Measurements from ENCODE around the gene MAP3K2. TPM values are rescaled to one million over a fixed set of nuclear protein-coding genes. Genes with fewer than 3 reads are reported as not detected.

Gene MAP3K2
- total RNA-seq, 1 experiment from 2014 or later: 36.0 TPM

GRCh38 chr2:127347734-127348392, 39.9 kb downstream of the MAP3K2 start:
- Histone ChIP-seq H2AFZ (ENCODE audit: low read length) (no peak overlapping the region), H3K36me3 (ENCODE audit: insufficient read depth, low read length) (no peaks in the 10 kb centered on the region), H3K4me1 (ENCODE audit: low read length) (peaks cover 66% of the 10 kb centered on the region), H3K4me2 (ENCODE audit: low read depth, low read length, poor library complexity, severe bottlenecking) (peak overlapping the region; percentile 54), H3K27me3 (ENCODE audit: low read length) (no peaks in the 10 kb centered on the region), H4K20me1 (ENCODE audit: insufficient read depth, low read depth, low read length) (no peaks in the 10 kb centered on the region), H3K4me3 (ENCODE audit: low read length) (no peak overlapping the region), H3K9ac (ENCODE audit: low read length) (no peak overlapping the region), H3K9me3 (ENCODE audit: low read length) (no peaks in the 10 kb centered on the region), H3K9me2 (replicated peaks; ENCODE audit: insufficient read depth, low read length) (no peaks in the 10 kb centered on the region), H3K27ac (ENCODE audit: low read length) (peak overlapping the region; percentile 55; the same call in 1 of the 2 replicates), H3K79me2 (ENCODE audit: low read length) (peaks cover 97% of the 10 kb centered on the region)
- no peak for DNase-seq

- Histone ChIP-seq H3K4me3 (ENCODE audit: low read length) (no peak overlapping the region), H3K4me1 (ENCODE audit: low read length) (peaks cover 73% of the 10 kb centered on the region), H3K27me3 (ENCODE audit: low read length) (no peaks in the 10 kb centered on the region), H3K36me3 (ENCODE audit: insufficient read depth, low read length) (no peaks in the 10 kb centered on the region), H2AFZ (ENCODE audit: low read length) (no peak overlapping the region), H3K9me2 (replicated peaks; ENCODE audit: insufficient read depth, low read length) (no peaks in the 10 kb centered on the region), H3K27ac (ENCODE audit: low read length) (no peak overlapping the region), H3K9me3 (ENCODE audit: low read length) (no peaks in the 10 kb centered on the region), H4K20me1 (ENCODE audit: insufficient read depth, low read depth, low read length) (no peaks in the 10 kb centered on the region), H3K4me2 (ENCODE audit: low read depth, low read length, poor library complexity, severe bottlenecking) (no peak overlapping the region), H3K79me2 (ENCODE audit: low read length) (peaks cover 97% of the 10 kb centered on the region), H3K9ac (ENCODE audit: low read length) (no peak overlapping the region)
- DNase-seq: no peak
These were observed 40.8 kb downstream of the MAP3K2 start for GRCh38 chr2:127347015-127347414.

- no peak overlapping the region for H3K4me2 ChIP-seq (ENCODE audit: low read depth, low read length, poor library complexity, severe bottlenecking)
- no peak overlapping the region for H3K4me3 ChIP-seq (ENCODE audit: low read length)
- peak overlapping the region; percentile 8; the same call in 1 of the 2 replicates for H3K27ac ChIP-seq (ENCODE audit: low read length)
- H4K20me1 ChIP-seq (ENCODE audit: insufficient read depth, low read depth, low read length): no peaks in the 10 kb centered on the region
- H3K36me3 ChIP-seq (ENCODE audit: insufficient read depth, low read length): peaks cover 3% of the 10 kb centered on the region; the same call in 1 of the 2 replicates
- no peak overlapping the region for H2AFZ ChIP-seq (ENCODE audit: low read length)
- no peak for DNase-seq
- H3K9me3 ChIP-seq (ENCODE audit: low read length): no peaks in the 10 kb centered on the region
- no peaks in the 10 kb centered on the region for H3K9me2 ChIP-seq (replicated peaks; ENCODE audit: insufficient read depth, low read length)
- H3K27me3 ChIP-seq (ENCODE audit: low read length): no peaks in the 10 kb centered on the region
- peaks cover 49% of the 10 kb centered on the region for H3K4me1 ChIP-seq (ENCODE audit: low read length)
- H3K79me2 ChIP-seq (ENCODE audit: low read length): peaks cover 74% of the 10 kb centered on the region
- no peak overlapping the region for H3K9ac ChIP-seq (ENCODE audit: low read length)
These were observed 44.5 kb downstream of the MAP3K2 start for GRCh38 chr2:127343277-127343676.

GRCh38 chr2:127342101-127342500, 45.7 kb downstream of the MAP3K2 start:
- no peaks in the 10 kb centered on the region for H3K27me3 ChIP-seq (ENCODE audit: low read length)
- no peaks in the 10 kb centered on the region for H3K9me2 ChIP-seq (replicated peaks; ENCODE audit: insufficient read depth, low read length)
- H3K9ac ChIP-seq (ENCODE audit: low read length): no peak overlapping the region
- H3K27ac ChIP-seq (ENCODE audit: low read length): peak overlapping the region; percentile 8
- H3K4me2 ChIP-seq (ENCODE audit: low read depth, low read length, poor library complexity, severe bottlenecking): no peak overlapping the region
- no peak overlapping the region for H2AFZ ChIP-seq (ENCODE audit: low read length)
- peaks cover 41% of the 10 kb centered on the region for H3K4me1 ChIP-seq (ENCODE audit: low read length)
- peak; percentile 56 for DNase-seq
- peaks cover 11% of the 10 kb centered on the region; the same call in 1 of the 2 replicates for H3K36me3 ChIP-seq (ENCODE audit: insufficient read depth, low read length)
- H3K4me3 ChIP-seq (ENCODE audit: low read length): no peak overlapping the region
- H4K20me1 ChIP-seq (ENCODE audit: insufficient read depth, low read depth, low read length): no peaks in the 10 kb centered on the region
- H3K9me3 ChIP-seq (ENCODE audit: low read length): no peaks in the 10 kb centered on the region
- H3K79me2 ChIP-seq (ENCODE audit: low read length): peaks cover 72% of the 10 kb centered on the region

GRCh38 chr2:127332335-127332734, 55.4 kb downstream of the MAP3K2 start:
- Histone ChIP-seq H3K27me3 (ENCODE audit: low read length) (no peaks in the 10 kb centered on the region), H3K36me3 (ENCODE audit: insufficient read depth, low read length) (peaks cover 4% of the 10 kb centered on the region; the same call in 1 of the 2 replicates), H3K79me2 (ENCODE audit: low read length) (peaks cover 21% of the 10 kb centered on the region), H3K9me2 (replicated peaks; ENCODE audit: insufficient read depth, low read length) (no peaks in the 10 kb centered on the region), H3K27ac (ENCODE audit: low read length) (no peak overlapping the region), H3K9me3 (ENCODE audit: low read length) (no peaks in the 10 kb centered on the region), H3K4me2 (ENCODE audit: low read depth, low read length, poor library complexity, severe bottlenecking) (no peak overlapping the region), H4K20me1 (ENCODE audit: insufficient read depth, low read depth, low read length) (no peaks in the 10 kb centered on the region), H3K9ac (ENCODE audit: low read length) (no peak overlapping the region), H2AFZ (ENCODE audit: low read length) (no peak overlapping the region), H3K4me3 (ENCODE audit: low read length) (no peak overlapping the region), H3K4me1 (ENCODE audit: low read length) (peaks cover 17% of the 10 kb centered on the region)
- DNase-seq: no peak

- no peaks in the 10 kb centered on the region for H3K9me2 ChIP-seq (replicated peaks; ENCODE audit: insufficient read depth, low read length)
- DNase-seq: no peak
- H3K27me3 ChIP-seq (ENCODE audit: low read length): no peaks in the 10 kb centered on the region
- H4K20me1 ChIP-seq (ENCODE audit: insufficient read depth, low read depth, low read length): no peaks in the 10 kb centered on the region
- no peak overlapping the region for H3K9ac ChIP-seq (ENCODE audit: low read length)
- peaks cover 11% of the 10 kb centered on the region for H3K79me2 ChIP-seq (ENCODE audit: low read length)
- no peaks in the 10 kb centered on the region for H3K9me3 ChIP-seq (ENCODE audit: low read length)
- H3K4me2 ChIP-seq (ENCODE audit: low read depth, low read length, poor library complexity, severe bottlenecking): peak overlapping the region; percentile 33
- H3K27ac ChIP-seq (ENCODE audit: low read length): peak overlapping the region; percentile 63
- H3K36me3 ChIP-seq (ENCODE audit: insufficient read depth, low read length): peaks cover 3% of the 10 kb centered on the region; the same call in 1 of the 2 replicates
- H3K4me3 ChIP-seq (ENCODE audit: low read length): no peak overlapping the region
- H2AFZ ChIP-seq (ENCODE audit: low read length): no peak overlapping the region
- peaks cover 17% of the 10 kb centered on the region for H3K4me1 ChIP-seq (ENCODE audit: low read length)
These were observed 57.0 kb downstream of the MAP3K2 start for GRCh38 chr2:127330753-127331152.

GRCh38 chr2:127326289-127326945, 61.4 kb downstream of the MAP3K2 start:
- Histone ChIP-seq H3K27ac (ENCODE audit: low read length) (no peak overlapping the region), H3K4me3 (ENCODE audit: low read length) (no peak overlapping the region), H4K20me1 (ENCODE audit: insufficient read depth, low read depth, low read length) (no peaks in the 10 kb centered on the region), H3K4me1 (ENCODE audit: low read length) (peaks cover 12% of the 10 kb centered on the region), H3K9me2 (replicated peaks; ENCODE audit: insufficient read depth, low read length) (no peaks in the 10 kb centered on the region), H3K9ac (ENCODE audit: low read length) (no peak overlapping the region), H3K79me2 (ENCODE audit: low read length) (peaks cover 3% of the 10 kb centered on the region; the same call in 1 of the 2 replicates), H3K9me3 (ENCODE audit: low read length) (no peaks in the 10 kb centered on the region), H3K36me3 (ENCODE audit: insufficient read depth, low read length) (peaks cover 18% of the 10 kb centered on the region; the same call in 1 of the 2 replicates), H3K4me2 (ENCODE audit: low read depth, low read length, poor library complexity, severe bottlenecking) (no peak overlapping the region), H2AFZ (ENCODE audit: low read length) (no peak overlapping the region), H3K27me3 (ENCODE audit: low read length) (no peaks in the 10 kb centered on the region)
- DNase-seq: no peak

- H4K20me1 ChIP-seq (ENCODE audit: insufficient read depth, low read depth, low read length): no peaks in the 10 kb centered on the region
- H3K9me2 ChIP-seq (replicated peaks; ENCODE audit: insufficient read depth, low read length): no peaks in the 10 kb centered on the region
- no peak overlapping the region for H3K4me2 ChIP-seq (ENCODE audit: low read depth, low read length, poor library complexity, severe bottlenecking)
- H3K4me3 ChIP-seq (ENCODE audit: low read length): no peak overlapping the region
- H3K27ac ChIP-seq (ENCODE audit: low read length): no peak overlapping the region
- H3K9ac ChIP-seq (ENCODE audit: low read length): no peak overlapping the region
- no peaks in the 10 kb centered on the region for H3K9me3 ChIP-seq (ENCODE audit: low read length)
- peaks cover 25% of the 10 kb centered on the region for H3K36me3 ChIP-seq (ENCODE audit: insufficient read depth, low read length)
- no peak overlapping the region for H2AFZ ChIP-seq (ENCODE audit: low read length)
- H3K27me3 ChIP-seq (ENCODE audit: low read length): no peaks in the 10 kb centered on the region
- DNase-seq: peak; percentile 72
- H3K79me2 ChIP-seq (ENCODE audit: low read length): peaks cover 5% of the 10 kb centered on the region; the same call in 1 of the 2 replicates
- no peaks in the 10 kb centered on the region for H3K4me1 ChIP-seq (ENCODE audit: low read length)
These were observed 63.1 kb downstream of the MAP3K2 start for GRCh38 chr2:127324635-127325034.

Data from Karpas-422 (cell line).